SK-N-SH (cell line): ENCODE results near the gene PDE4D. TPM values are rescaled to one million over a fixed set of nuclear protein-coding genes. Genes with fewer than 3 reads are reported as not detected.
"Not testable (repeated sequence)": the region's sequence is repeated elsewhere in the genome, so short reads cannot be mapped to it uniquely, and the experiment has no call there.

Experiments
- CTCF ChIA-PET: fragments of 300-600, 350-600 bp; formaldehyde crosslinking; extraction: SDS; loops from one replicate; lab custom pipeline; 2021; lab: Yijun Ruan, JAX
- POLR2A ChIA-PET: fragments of 350-600 bp; sonication (Branson Sonifier 250); formaldehyde crosslinking; extraction: SDS; loops from one replicate; lab custom pipeline; 2020; ENCODE audit warnings: antibody characterized with exemption, inconsistent platforms; lab: Yijun Ruan, JAX
- DNase-seq: peaks from one replicate; pipeline ENCODE4 v3.0.0; 2012
- H2AFZ ChIP-seq: fragments of 200-600 bp; sonication (generic); 2 replicates; pipeline ENCODE4 v1.8.1; 2016; ENCODE audit warnings: antibody characterized with exemption, mild to moderate bottlenecking, low read depth
- H3F3A ChIP-seq: fragments of 200-600 bp; sonication (generic); replicated peaks from 2 replicates; pipeline ENCODE3; 2016; ENCODE audit warnings: antibody characterized with exemption, mild to moderate bottlenecking; ENCODE audit not compliant: insufficient read depth
- H3K27ac ChIP-seq, 2 experiments: fragments of 200-500 bp in 1 of 2; fragments of 200-600 bp in 1 of 2; sonication (Bioruptor generic) in 1 of 2; sonication (generic), shearing (Covaris generic) in 1 of 2; 2 replicates each; pipeline versions ENCODE4 v1.5.1 to v1.6.1; 2014 to 2016; ENCODE audit warnings: low read depth in 2 of 2, inconsistent platforms in 1 of 2, low read length in 1 of 2, mild to moderate bottlenecking in 1 of 2, mixed read lengths in 1 of 2
- H3K27me3 ChIP-seq: fragments of 200-600 bp; sonication (generic), shearing (Covaris generic); 2 replicates; pipeline ENCODE4 v1.6.1; 2016; ENCODE audit warnings: mixed run types; ENCODE audit not compliant: insufficient read depth
- H3K36me3 ChIP-seq, 2 experiments: fragments of 200-500 bp in 1 of 2; fragments of 200-600 bp in 1 of 2; sonication (Bioruptor generic) in 1 of 2; sonication (generic) in 1 of 2; replicated peaks in 1 of 2; 2 replicates each; pipeline versions ENCODE3 to v1.5.1; 2014 to 2016; ENCODE audit warnings: low read length in 1 of 2, mild to moderate bottlenecking in 1 of 2; ENCODE audit not compliant: insufficient read depth in 2 of 2, control insufficient read depth in 1 of 2
- H3K4me1 ChIP-seq, 2 experiments: fragments of 200-500 bp in 1 of 2; fragments of 200-600 bp in 1 of 2; sonication (Bioruptor generic) in 1 of 2; sonication (generic), shearing (Covaris generic) in 1 of 2; 2 replicates each; pipeline versions ENCODE4 v1.5.1 to v1.6.1; 2014 to 2016; ENCODE audit warnings: low read depth in 1 of 2, low read length in 1 of 2, mixed run types in 1 of 2; ENCODE audit not compliant: insufficient read depth in 2 of 2, control insufficient read depth in 1 of 2
- H3K4me2 ChIP-seq: fragments of 200-600 bp; sonication (generic), shearing (Covaris generic); 2 replicates; pipeline ENCODE4 v1.6.1; 2017; ENCODE audit warnings: mixed run types
- H3K4me3 ChIP-seq, 2 experiments: fragments of 200-500 bp in 1 of 2; fragments of 200-600 bp in 1 of 2; sonication (Bioruptor generic) in 1 of 2; sonication (generic), shearing (Covaris generic) in 1 of 2; 2 replicates each; pipeline versions ENCODE4 v1.5.1 to v1.8.1; 2014 to 2016; ENCODE audit warnings: low read depth in 2 of 2, inconsistent platforms in 1 of 2, low read length in 1 of 2, mild to moderate bottlenecking in 1 of 2, mixed read lengths in 1 of 2, moderate library complexity in 1 of 2
- H3K79me2 ChIP-seq: fragments of 200-600 bp; sonication (generic); 2 replicates; pipeline ENCODE4 v1.8.1; 2017; ENCODE audit warnings: mild to moderate bottlenecking; ENCODE audit not compliant: insufficient read depth
- H3K9ac ChIP-seq: fragments of 200-600 bp; sonication (generic); 2 replicates; pipeline ENCODE4 v1.6.1; 2017; ENCODE audit warnings: mixed run types
- H3K9me2 ChIP-seq: fragments of 200-600 bp; sonication (generic); 2 replicates; pipeline ENCODE4 v1.6.1; 2017; ENCODE audit warnings: mixed run types
- H3K9me3 ChIP-seq: fragments of 200-600 bp; sonication (generic); 2 replicates; pipeline ENCODE4 v1.6.1; 2017; ENCODE audit warnings: mixed run types, mild to moderate bottlenecking, moderate library complexity
- H4K20me1 ChIP-seq: fragments of 200-600 bp; sonication (generic); 2 replicates; pipeline ENCODE4 v1.6.1; 2017; ENCODE audit warnings: mild to moderate bottlenecking, mixed run types; ENCODE audit not compliant: insufficient read depth
- EZH2phosphoT487 ChIP-seq: fragments of 200-600 bp; sonication (generic); IDR thresholded peaks from 2 replicates; pipeline ENCODE4 v1.6.1; 2017; ENCODE audit warnings: low read depth, mixed run types, mild to moderate bottlenecking, antibody characterized with exemption, moderate library complexity, borderline replicate concordance
- FOSL2 ChIP-seq: IDR thresholded peaks from 2 replicates; pipeline ENCODE4 v1.4.0; 2012; ENCODE audit warnings: low read depth, mild to moderate bottlenecking, moderate library complexity, borderline replicate concordance
- FOXJ3 ChIP-seq: sonication (generic); formaldehyde crosslinking; IDR thresholded peaks from 2 replicates; pipeline ENCODE4 v1.5.1; 2020; ENCODE audit warnings: mild to moderate bottlenecking, missing genetic modification reagents
- GATA2 ChIP-seq: sonication (generic); formaldehyde crosslinking; IDR thresholded peaks from 2 replicates; pipeline ENCODE4 v1.5.0; 2020; ENCODE audit warnings: mild to moderate bottlenecking, missing genetic modification reagents
- JUND ChIP-seq: IDR thresholded peaks from 2 replicates; pipeline ENCODE4 v1.4.0; 2012
- REST ChIP-seq: IDR thresholded peaks from 2 replicates; pipeline ENCODE4 v1.6.1; 2012; ENCODE audit warnings: mild to moderate bottlenecking, low read depth, low read length, moderate library complexity
- RFX5 ChIP-seq: IDR thresholded peaks from 2 replicates; pipeline ENCODE4 v1.6.1; 2012; ENCODE audit warnings: mild to moderate bottlenecking, improper control_type of control experiment, low read length
- SIN3A ChIP-seq: IDR thresholded peaks from 2 replicates; pipeline ENCODE4 v1.6.1; 2012; ENCODE audit warnings: low read depth, mild to moderate bottlenecking, low read length, moderate library complexity, borderline replicate concordance
- TAF1 ChIP-seq: IDR thresholded peaks from 2 replicates; pipeline ENCODE4 v1.6.1; 2012; ENCODE audit warnings: low read depth, mild to moderate bottlenecking, low read length, moderate library complexity, borderline replicate concordance
- TCF12 ChIP-seq: IDR thresholded peaks from 2 replicates; pipeline ENCODE4 v1.4.0; 2012
- TEAD4 ChIP-seq: IDR thresholded peaks from 2 replicates; pipeline ENCODE4 v1.4.0; 2012; ENCODE audit warnings: mild to moderate bottlenecking, borderline replicate concordance; ENCODE audit not compliant: insufficient read depth
- YY1 ChIP-seq: IDR thresholded peaks from 2 replicates; pipeline ENCODE4 v1.4.0; 2012; ENCODE audit warnings: low read depth, mild to moderate bottlenecking
- WGBS: methylation state at CpG from one replicate; pipeline ENCODE4 v1.1.6; 2017; ENCODE audit warnings: low lambda C conversion rate; 5-methylcytosine and 5-hydroxymethylcytosine counted together
- polyA plus RNA-seq, 3 experiments: library from polyadenylated mRNA; depleted of rRNA; stranded (reverse); fragments of >200 nt; gene quantifications; 2 replicates each; pipeline ENCODE4 v1.2.3, GENCODE V29; 2012
- TF ChIP-seq, protein P1 (sequence below): fragments of 200-600 bp; sonication (generic); IDR thresholded peaks from 2 replicates; pipeline ENCODE4 v1.6.1; 2017; ENCODE audit warnings: antibody characterized with exemption, mild to moderate bottlenecking, moderate library complexity
- TF ChIP-seq, protein P2 (sequence below): fragments of 150-350 bp; IDR thresholded peaks from 2 replicates; pipeline ENCODE4 v1.6.1; 2017; ENCODE audit warnings: antibody characterized with exemption, low read length, low read depth, borderline replicate concordance
- TF ChIP-seq, protein P3 (sequence below): IDR thresholded peaks from 2 replicates; pipeline ENCODE4 v1.4.0; 2012; ENCODE audit warnings: low read depth, borderline replicate concordance

The PDE4D gene
- polyA plus RNA-seq, 1 of the 3 experiments (the other 2 are of a cell fraction), result 2.4 TPM

GRCh38 chr5:59785676-59786333 is 107.7 kb downstream of the PDE4D start:
- Histone ChIP-seq H3K27ac (peak overlapping the region; percentile 87 to 89), H3K9ac (peak overlapping the region; percentile 64; the same call in 1 of the 2 replicates)

DNA sequence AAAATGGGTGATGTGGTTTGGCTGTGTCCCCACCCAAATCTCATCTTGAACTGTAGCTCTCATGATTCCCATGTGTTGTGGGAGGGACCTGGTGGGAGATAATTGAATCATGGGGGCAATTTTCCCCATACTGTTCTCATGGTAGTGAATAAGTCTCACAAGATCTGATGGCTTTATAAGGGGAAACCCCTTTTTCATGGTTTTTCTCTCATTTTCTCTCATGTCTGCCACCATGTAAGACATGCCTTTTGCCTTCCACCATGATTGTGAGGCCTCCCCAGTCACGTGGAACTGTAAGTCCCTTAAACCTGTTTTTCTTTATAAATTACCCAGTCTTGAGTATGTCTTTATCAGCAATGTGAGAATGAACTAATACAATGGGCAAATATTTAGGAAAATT is 108.8 kb downstream of the PDE4D start:
- CTCF ChIA-PET, result interaction anchor here (0.6 to 7.0 kb wide), 5 partner anchors 15 to 279 kb away, joined by 3 to 25 read pairs (median 4); no protein-coding TSS in a partner anchor
- H3K4me2 ChIP-seq, H3K27me3 ChIP-seq, POLR2A ChIA-PET, H3K27ac ChIP-seq, DNase-seq, H3K9me3 ChIP-seq, H3K9ac ChIP-seq, H3K9me2 ChIP-seq, H3K79me2 ChIP-seq, H3K36me3 ChIP-seq, H2AFZ ChIP-seq, H3K4me3 ChIP-seq, H4K20me1 ChIP-seq: not testable (repeated sequence)
- Histone ChIP-seq H3F3A (peaks cover 19% of the 10 kb centered on the region), H3K4me1 (peaks cover 9 to 23% of the 10 kb centered on the region in 2 experiments; a peak in 2 of 4 replicates)
- WGBS, result 82% methylated on average over 1 of the region's 1 CpG

More at GRCh38 chr5:59785676-59786333, 107.7 kb downstream of the PDE4D start:
- DNase-seq, result no peak
- no peaks in the 10 kb centered on the region for H3K9me3 ChIP-seq
- WGBS, result 43% methylated on average over 5 of the region's 5 CpGs
- peak overlapping the region; percentile 59; the same call in 1 of the 2 replicates for H3K4me2 ChIP-seq
- peaks cover 17 to 27% of the 10 kb centered on the region in 2 experiments; a peak in 3 of 4 replicates for H3K4me1 ChIP-seq
- CTCF ChIA-PET, result interaction anchor here (0.6 to 7.0 kb wide), 13 partner anchors 14 to 1847 kb away, joined by 3 to 25 read pairs (median 4); no protein-coding TSS in a partner anchor
- TF ChIP-seq, protein P1, sequence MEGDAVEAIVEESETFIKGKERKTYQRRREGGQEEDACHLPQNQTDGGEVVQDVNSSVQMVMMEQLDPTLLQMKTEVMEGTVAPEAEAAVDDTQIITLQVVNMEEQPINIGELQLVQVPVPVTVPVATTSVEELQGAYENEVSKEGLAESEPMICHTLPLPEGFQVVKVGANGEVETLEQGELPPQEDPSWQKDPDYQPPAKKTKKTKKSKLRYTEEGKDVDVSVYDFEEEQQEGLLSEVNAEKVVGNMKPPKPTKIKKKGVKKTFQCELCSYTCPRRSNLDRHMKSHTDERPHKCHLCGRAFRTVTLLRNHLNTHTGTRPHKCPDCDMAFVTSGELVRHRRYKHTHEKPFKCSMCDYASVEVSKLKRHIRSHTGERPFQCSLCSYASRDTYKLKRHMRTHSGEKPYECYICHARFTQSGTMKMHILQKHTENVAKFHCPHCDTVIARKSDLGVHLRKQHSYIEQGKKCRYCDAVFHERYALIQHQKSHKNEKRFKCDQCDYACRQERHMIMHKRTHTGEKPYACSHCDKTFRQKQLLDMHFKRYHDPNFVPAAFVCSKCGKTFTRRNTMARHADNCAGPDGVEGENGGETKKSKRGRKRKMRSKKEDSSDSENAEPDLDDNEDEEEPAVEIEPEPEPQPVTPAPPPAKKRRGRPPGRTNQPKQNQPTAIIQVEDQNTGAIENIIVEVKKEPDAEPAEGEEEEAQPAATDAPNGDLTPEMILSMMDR, result no peak
- TF ChIP-seq EZH2phosphoT487, result no peak
- TF ChIP-seq TEAD4, result no peak
- no peak for TF ChIP-seq TAF1
- TF ChIP-seq TCF12, result no peak
- no peak for TF ChIP-seq YY1
- TF ChIP-seq GATA2 (CRISPR knock-in tag), result no peak
- no peak for TF ChIP-seq FOSL2
- no peak for TF ChIP-seq REST
- no peak for TF ChIP-seq RFX5
- TF ChIP-seq, protein P2, sequence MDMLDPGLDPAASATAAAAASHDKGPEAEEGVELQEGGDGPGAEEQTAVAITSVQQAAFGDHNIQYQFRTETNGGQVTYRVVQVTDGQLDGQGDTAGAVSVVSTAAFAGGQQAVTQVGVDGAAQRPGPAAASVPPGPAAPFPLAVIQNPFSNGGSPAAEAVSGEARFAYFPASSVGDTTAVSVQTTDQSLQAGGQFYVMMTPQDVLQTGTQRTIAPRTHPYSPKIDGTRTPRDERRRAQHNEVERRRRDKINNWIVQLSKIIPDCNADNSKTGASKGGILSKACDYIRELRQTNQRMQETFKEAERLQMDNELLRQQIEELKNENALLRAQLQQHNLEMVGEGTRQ, result no peak
- TF ChIP-seq FOXJ3, result no peak
- TF ChIP-seq, protein P3, sequence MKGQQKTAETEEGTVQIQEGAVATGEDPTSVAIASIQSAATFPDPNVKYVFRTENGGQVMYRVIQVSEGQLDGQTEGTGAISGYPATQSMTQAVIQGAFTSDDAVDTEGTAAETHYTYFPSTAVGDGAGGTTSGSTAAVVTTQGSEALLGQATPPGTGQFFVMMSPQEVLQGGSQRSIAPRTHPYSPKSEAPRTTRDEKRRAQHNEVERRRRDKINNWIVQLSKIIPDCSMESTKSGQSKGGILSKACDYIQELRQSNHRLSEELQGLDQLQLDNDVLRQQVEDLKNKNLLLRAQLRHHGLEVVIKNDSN, result no peak
- TF ChIP-seq JUND, result no peak
- no peak for TF ChIP-seq SIN3A
- H3K27me3 ChIP-seq, result no peaks in the 10 kb centered on the region
- no peak overlapping the region for H3K4me3 ChIP-seq
- no peaks in the 10 kb centered on the region for H3K36me3 ChIP-seq
- no peaks in the 10 kb centered on the region for H3K79me2 ChIP-seq
- no peaks in the 10 kb centered on the region for H4K20me1 ChIP-seq
- H3K9me2 ChIP-seq, result no peaks in the 10 kb centered on the region
- H3F3A ChIP-seq, result peaks cover 19% of the 10 kb centered on the region
- POLR2A ChIA-PET, result interaction anchor here (0.6 to 1.1 kb wide), 3 partner anchors 17 to 32 kb away, joined by 3 to 5 read pairs (median 3); no protein-coding TSS in a partner anchor
- peak overlapping the region; percentile 90 for H2AFZ ChIP-seq
